ENCODE data around the gene FAM98C. TPM values are rescaled to one million over a fixed set of nuclear protein-coding genes. Genes with fewer than 3 reads are reported as not detected.

FAM98C gene
- total RNA-seq, 4 donors from 2014 or later, result 24.9 to 69.0 (median 50.3) TPM

- Histone ChIP-seq H3K36me3 (peaks cover 15 to 58% (median 29%) of the 10 kb centered on the region in 3 donors), H3K4me1 (peaks cover 0 to 44% (median 23%) of the 10 kb centered on the region in 4 donors), H3K27me3 (peaks cover 0 to 14% of the 10 kb centered on the region in 2 donors), H3K27ac (no peak overlapping the region), H3K4me3 (no peak overlapping the region), H3K9me3 (no peaks in the 10 kb centered on the region)
- TF ChIP-seq CTCF (IDR thresholded peaks at IDR 0.05) (no peak), POLR2A (IDR thresholded peaks at IDR 0.05) (no peak), EP300 (IDR thresholded peaks at IDR 0.05) (no peak)
- no peak for DNase-seq (ENCODE audit: low spot score in 2 of 2)
- 79 to 80% methylated on average over 38 to 39 of the region's 40 CpGs for WGBS, 2 donors
These were observed 17.7 kb upstream of the FAM98C start for GRCh38 chr19:38385057-38385803.

- Histone ChIP-seq H3K27ac (no peak overlapping the region), H3K4me3 (no peak overlapping the region), H3K36me3 (peaks cover 15 to 52% (median 29%) of the 10 kb centered on the region in 3 donors), H3K4me1 (peaks cover 0 to 46% (median 23%) of the 10 kb centered on the region in 4 donors), H3K27me3 (peaks cover 0 to 14% of the 10 kb centered on the region in 2 donors), H3K9me3 (no peaks in the 10 kb centered on the region)
- no peak for DNase-seq (ENCODE audit: low spot score in 2 of 2)
- WGBS, 2 donors, result 50 to 73% methylated on average over 24 to 40 of the region's 40 CpGs
- TF ChIP-seq POLR2A (IDR thresholded peaks at IDR 0.05) (no peak), EP300 (IDR thresholded peaks at IDR 0.05) (no peak), CTCF (IDR thresholded peaks at IDR 0.05) (no peak)
These were observed 17.1 kb upstream of the FAM98C start for GRCh38 chr19:38385804-38386257.

- TF ChIP-seq CTCF (IDR thresholded peaks at IDR 0.05) (no peak), EP300 (IDR thresholded peaks at IDR 0.05) (no peak), POLR2A (IDR thresholded peaks at IDR 0.05) (no peak)
- Histone ChIP-seq H3K27ac (no peak overlapping the region), H3K4me1 (peaks cover 0 to 46% (median 23%) of the 10 kb centered on the region in 4 donors), H3K4me3 (peak overlapping the region in 2 of 4 donors; percentile 48 to 59), H3K9me3 (no peaks in the 10 kb centered on the region), H3K36me3 (peaks cover 9 to 46% (median 24%) of the 10 kb centered on the region in 3 donors), H3K27me3 (peaks cover 0 to 14% of the 10 kb centered on the region in 2 donors)
- 58 to 62% methylated on average over 26 to 38 of the region's 61 CpGs for WGBS, 2 donors
- DNase-seq (ENCODE audit: low spot score in 2 of 2), result no peak
These were observed 16.5 kb upstream of the FAM98C start for GRCh38 chr19:38386300-38386970.

- no peak for TF ChIP-seq POLR2A (IDR thresholded peaks at IDR 0.05)
- TF ChIP-seq EP300 (IDR thresholded peaks at IDR 0.05), result no peak
- TF ChIP-seq CTCF (IDR thresholded peaks at IDR 0.05), result no peak
- H3K36me3 ChIP-seq, result peaks cover 3 to 40% (median 18%) of the 10 kb centered on the region in 3 donors
- peak overlapping the region in 2 of 4 donors; percentile 54 to 82 for H3K27ac ChIP-seq
- peaks cover 0 to 46% (median 23%) of the 10 kb centered on the region in 4 donors for H3K4me1 ChIP-seq
- peak overlapping the region; percentile 29 to 59 (median 48) for H3K4me3 ChIP-seq
- H3K9me3 ChIP-seq, result no peaks in the 10 kb centered on the region
- peak in 1 of 2 donors; percentile 15 for DNase-seq (ENCODE audit: low spot score in 2 of 2)
- WGBS, 2 donors, result 2 to 4% methylated on average over 26 of the region's 36 CpGs
- H3K27me3 ChIP-seq, result peaks cover 0 to 14% of the 10 kb centered on the region in 2 donors
These were observed 15.8 kb upstream of the FAM98C start for GRCh38 chr19:38386971-38387549.
